CD1c-positive myeloid dendritic cell (primary cell): ENCODE results near the gene KIF17.
A peak's percentile ranks its signal among the peaks of the same experiment; 100 is the strongest.

Experiments used
- DNase-seq: peaks from one replicate; pipeline ENCODE4 v3.0.0-alpha.2; 2016; ENCODE audit errors: extremely low spot score

The KIF17 gene

GRCh38 chr1:20717452-20718342 lies at the start of gene KIF17:
TSS of gene KIF17 (minus strand) at chr1:20718007. CDS start at chr1:20717706, 301 bp downstream.
- DNase-seq, result peak; percentile 78

- DNase-seq, result no peak
Observed at GRCh38 chr1:20767271-20767670, 49.5 kb upstream of the KIF17 start.

DNA sequence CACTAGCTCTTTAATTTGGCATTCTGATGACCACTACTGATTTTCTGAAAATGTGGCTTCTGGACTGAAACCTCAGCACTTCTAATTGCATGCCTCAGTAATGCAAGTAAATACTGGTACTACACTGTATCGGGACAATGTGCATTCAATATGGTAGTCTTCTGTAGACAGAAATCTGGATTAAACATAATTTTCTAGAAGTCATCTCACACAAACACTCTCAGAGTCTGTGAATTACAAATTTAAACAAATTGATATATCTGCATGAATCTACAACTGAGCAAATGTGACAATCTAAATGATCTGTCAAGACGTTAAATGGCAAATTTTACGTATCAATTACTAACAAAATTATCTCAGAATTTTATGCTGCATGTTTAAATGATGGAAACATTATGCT lies 45.6 kb upstream of the KIF17 start:
- DNase-seq, result no peak

DNA sequence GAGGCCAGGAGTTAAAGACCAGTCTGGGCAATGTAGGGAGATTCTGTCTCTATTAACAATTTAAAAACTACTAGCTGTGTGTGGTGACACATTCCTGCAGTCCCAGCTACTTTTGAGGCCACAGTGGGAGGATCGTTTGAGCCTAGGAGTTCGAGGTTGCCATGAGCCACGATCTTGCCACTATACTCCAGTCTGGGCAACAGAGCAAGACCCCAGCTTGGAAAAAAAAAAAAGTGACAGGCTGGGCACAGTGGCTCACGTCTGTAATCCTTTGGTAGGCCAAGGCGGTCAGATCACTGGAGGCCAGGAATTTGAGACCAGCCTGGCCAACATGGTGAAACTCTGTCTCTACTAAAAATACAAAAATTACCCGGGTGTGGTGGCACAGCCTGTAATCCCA lies 42.5 kb upstream of the KIF17 start:
- DNase-seq, result no peak

- DNase-seq, result no peak
Observed at GRCh38 chr1:20753589-20753988, 35.8 kb upstream of the KIF17 start.

DNA sequence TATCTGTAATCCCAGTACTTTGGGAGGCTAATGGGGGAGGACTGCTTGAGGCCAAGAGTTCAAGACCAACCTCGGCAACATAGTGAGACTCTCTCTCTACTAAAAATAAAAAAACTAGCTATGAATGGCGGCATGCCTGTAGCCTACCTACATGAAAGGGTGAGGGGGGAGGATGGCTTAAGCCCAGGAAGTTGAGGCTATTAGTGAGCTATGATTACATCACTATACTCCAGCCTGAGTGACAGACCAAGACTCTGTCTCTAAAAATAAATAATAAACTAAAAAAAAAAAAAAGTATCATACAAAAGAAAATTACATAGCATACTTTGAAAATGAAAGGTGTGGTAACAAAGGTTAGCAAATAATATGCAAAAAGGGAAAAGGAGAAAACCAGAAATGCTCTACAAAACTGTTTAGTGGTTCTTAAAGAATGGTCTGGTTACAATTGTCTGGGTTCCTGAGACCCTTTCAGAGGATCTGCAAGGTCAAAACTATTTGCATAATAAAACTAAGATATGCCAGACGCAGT lies 33.7 kb upstream of the KIF17 start:
- no peak for DNase-seq

DNA sequence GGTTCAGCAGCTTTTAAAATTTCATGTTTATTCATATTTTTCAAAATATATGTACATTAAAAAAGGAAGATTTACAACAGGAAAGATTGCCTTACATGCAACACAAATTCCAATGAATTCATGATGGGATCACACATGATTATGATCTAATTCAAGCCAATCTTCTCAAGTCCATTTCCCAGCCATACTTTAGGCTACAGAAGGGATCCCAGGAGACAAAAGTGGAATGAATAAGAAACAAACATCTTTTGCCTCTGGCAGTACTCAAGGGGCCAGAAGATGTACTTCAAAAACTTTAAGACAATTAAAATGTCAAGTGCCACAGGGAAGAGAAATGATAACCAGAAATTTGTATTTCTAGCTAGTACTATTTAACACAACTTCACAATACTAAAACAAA lies 24.9 kb upstream of the KIF17 start:
- no peak for DNase-seq

- no peak for DNase-seq
Observed at GRCh38 chr1:20740781-20741180, 23.0 kb upstream of the KIF17 start.

DNA sequence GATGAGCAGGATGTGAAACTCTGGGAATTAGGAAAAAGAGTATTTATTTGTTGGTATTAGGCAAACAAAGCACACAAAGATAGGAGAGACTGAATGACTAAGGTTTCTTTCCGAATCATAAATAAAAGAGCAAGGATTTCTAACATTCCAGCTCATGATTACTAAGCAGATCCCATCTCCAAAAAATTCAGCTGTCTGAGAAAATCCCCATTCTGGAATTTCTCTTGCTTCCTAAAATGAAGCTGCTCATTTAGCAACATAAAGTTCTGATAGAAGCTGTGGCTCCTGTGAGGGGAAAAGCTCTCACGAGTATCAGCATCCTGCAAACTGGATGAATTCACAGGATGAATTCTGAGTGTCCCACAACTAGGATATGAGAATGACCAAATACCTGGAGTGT lies 21.4 kb upstream of the KIF17 start:
- no peak for DNase-seq

- no peak for DNase-seq
Observed at GRCh38 chr1:20735581-20736111, 17.8 kb upstream of the KIF17 start.

DNA sequence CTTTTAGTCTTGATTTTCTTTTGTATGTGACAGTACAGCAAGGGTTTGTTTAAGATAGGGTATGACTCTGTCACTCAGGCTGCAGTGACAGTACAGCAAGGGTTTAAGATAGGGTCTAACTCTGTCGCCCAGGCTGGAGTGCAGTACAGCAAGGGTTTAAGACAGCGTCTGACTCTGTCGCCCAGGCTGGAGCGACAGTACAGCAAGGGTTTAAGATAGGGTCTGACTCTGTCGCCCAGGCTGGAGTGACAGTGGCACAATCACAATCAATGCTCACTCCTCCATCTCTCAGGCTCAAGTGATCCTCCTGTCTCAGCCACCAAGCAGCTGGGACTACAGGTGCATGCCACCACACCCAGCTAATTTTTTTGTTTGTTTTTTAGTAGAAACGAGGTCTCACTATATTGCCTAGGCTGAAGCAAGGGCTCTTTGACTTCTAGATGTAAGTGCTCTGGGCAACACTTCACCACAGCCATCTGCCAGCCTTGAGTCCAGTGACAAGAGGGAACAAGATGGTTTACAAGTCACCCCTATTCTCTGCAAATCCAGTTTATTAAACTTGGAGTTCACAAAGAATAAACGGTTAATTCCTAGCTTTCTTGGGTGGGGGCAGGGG lies 15.7 kb upstream of the KIF17 start:
- DNase-seq, result no peak

DNA sequence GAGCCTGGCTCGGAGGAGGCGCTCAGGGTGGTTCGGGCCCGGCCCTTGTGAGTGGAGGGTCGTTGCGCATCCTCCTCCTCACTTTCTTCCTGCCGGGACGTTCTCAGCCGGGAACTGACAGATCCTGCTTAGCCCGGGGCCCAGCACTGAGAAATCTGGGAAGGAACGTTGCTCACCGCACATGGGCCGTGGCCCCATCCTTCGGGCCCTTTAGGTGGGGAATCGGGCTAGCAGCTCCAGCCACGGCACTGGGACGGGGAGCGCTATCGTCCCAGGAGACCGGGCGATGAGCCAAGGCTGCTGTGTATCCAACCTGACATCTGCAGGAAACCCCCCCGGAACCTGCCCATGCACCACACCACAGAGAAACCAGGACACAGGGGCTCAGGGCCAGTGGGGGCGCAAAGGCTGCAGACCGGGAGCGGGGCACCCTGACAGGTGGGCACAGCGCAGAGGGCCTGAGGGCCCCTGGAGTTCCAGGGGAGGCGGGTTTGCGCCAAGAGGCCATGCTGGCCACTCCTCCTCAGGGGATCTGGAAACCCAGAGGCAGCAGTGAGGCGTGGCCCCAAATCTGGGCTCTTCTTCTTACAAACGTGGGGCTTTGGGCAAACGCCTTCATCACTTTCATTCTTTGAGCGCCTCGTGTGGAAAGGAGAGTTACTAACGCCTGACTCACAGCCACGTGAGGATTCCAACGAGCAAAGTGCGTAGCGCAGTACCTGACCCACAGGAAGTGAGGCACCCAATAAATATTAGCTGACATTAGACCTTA lies 15.0 kb upstream of the KIF17 start, which contains the start of gene SH2D5:
SH2D5 (minus strand) TSS at position 116 of the 772 bp plus-strand sequence. CDS start 4,659 bp downstream, outside the sequence.
- peak; percentile 89 for DNase-seq

DNA sequence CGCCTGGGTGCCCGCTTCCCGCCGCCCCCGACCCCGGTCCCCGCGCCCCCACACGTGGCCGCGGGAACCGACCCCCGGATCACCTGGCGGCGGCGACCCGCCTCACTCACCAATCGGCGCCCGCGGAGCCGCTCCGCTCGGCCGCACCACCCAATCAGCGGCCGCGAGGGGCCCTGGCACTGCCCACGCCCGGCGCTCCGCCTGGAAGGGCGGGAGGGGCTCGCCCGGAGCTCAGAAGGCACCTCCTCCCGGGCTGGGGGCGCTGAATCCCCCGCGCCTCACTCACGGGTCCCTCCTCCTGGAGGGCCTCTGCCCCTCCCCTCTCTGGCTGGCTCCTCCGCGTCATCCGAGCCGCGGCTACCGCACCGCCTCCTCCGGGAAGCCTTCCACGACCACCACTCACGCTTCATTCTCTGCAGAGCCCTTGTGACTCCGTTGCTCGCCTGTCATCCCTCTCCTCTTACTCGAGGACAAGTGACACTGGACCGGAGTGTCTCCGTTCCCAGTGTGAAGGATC lies 14.3 kb upstream of the KIF17 start:
- DNase-seq, result peak; percentile 46

DNA sequence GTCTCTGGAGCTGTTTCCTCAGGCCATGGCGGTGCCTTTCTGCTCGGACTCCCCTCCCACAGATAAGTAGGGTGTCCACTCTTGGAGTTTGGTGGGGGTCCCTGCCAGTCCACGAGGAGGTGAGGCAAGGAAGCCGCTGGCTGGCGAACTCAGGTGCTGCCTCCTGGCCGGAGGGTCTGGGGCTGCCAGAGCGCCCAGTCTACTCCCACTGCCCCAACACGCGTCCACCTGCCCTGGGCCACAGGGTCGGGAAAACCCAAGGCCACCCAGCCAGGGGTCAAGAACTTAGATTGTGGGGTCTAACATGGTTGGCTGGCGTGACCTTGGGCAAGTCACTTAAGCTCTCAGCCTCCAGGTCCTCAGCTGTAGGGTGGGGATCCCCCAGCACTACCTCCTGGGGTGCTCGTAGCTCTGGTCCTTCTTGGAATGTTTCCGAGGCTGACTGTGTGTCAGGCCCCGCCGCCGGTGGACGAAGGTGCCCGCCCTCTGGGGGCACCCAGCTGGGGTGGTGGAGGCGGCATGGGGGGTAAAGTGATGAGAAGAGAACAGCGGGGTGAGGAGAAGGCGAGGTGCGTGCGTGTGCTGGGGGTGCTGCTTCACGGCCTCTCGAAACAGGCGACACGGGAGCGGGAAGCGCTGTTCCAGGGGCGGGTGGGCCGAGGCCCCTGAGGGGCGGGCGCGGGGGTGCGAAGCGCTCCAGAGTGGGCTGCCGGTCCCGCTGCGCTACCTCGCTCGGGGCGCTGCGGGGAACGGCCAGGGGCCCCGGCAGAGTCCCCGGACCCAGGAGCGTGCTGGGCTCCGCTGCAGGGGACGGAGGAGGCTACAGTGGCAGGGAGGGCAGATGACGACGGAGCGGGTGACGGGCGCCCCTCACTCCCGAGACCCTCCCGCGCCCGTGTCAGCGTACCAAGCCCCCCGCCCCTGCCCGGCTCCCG lies 13.5 kb upstream of the KIF17 start:
- no peak for DNase-seq

DNA sequence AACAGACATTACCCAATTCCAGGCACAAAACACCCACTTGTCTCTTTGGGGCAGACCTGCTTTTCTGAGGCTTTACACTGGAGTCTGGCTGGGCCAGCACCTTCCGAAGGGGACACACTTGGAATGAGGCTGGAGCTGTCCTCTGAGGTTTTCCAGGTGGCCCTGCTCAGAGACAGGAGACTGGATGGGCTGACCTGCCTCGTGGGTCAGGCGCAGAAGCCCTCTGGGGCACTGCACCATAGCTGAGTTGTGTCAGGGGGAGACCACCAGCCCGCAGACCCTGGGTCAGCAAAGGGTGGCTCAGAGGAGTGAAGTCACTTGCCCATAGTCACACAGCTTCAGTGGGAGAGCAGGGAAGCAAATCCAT lies 12.9 kb upstream of the KIF17 start:
- no peak for DNase-seq

DNA sequence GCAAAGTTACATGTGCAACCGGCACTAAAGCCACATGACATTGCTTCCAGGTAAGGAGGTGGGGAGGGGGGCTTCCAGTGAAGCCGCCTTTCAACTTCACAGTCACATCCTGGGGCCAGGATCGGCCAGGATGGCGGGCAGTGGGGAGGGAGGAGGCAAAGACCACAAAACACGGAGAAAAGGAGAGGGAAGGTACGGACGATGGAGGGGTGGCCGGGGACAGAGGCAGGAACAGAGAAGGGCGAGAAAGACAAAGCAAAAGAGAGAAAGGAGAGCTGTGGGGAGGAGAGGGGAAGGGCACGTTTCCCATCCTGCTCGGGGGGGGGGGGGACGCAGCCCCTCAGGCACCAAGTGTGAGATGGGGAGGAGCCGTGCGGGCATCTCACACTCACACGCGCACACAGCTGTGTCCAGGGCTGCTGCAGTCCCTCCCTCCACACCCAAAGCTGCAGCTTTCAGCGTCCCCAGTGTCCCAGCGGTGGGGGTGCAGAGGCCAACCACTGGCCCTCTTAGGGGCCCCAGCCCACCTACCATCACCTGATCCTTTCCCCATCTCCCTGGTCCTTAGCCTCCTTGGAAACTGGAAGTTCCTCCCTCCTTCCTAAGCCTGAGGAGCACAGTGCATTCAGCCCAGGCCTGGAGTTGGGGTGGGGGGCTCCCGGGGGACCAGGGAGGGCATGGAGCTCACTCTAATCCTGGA lies 12.3 kb upstream of the KIF17 start:
- DNase-seq, result no peak

DNA sequence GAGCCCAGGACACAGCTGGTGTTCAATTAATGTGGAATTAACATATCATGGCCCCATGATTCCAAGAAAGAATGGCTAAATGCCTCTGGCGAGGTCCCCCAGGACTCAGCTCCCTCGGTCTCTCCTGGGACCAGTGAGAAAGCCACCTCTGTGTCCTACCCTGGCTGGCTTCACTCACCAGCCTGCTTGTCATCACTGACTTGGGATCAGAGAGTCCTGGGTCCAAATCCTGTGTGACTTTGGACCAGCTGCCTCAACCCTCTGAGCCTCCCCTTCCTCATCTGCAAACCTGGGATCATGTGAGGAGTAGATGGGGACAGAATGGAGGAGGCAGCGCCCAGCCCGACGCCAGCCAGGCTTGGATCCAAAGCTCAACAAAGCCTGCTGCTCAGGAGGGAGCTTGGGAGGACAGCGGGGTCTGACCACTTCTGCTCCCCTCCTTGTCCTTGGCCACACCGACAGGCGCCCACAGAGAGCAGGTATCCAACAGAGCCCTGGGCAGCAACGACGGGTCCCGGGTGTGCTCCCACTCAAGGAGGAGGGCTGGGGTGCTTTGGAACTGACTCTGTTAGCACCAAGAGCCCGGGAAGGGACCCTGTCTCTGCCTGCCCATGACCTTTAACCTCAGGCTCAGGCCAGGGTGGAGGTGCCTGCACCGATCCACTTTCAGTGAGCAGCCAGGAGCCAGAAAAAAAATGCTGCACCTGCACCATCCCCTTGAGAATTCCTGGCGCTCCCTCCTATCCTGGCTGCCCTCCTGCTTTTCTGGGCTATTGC lies 11.5 kb upstream of the KIF17 start:
- no peak for DNase-seq

DNA sequence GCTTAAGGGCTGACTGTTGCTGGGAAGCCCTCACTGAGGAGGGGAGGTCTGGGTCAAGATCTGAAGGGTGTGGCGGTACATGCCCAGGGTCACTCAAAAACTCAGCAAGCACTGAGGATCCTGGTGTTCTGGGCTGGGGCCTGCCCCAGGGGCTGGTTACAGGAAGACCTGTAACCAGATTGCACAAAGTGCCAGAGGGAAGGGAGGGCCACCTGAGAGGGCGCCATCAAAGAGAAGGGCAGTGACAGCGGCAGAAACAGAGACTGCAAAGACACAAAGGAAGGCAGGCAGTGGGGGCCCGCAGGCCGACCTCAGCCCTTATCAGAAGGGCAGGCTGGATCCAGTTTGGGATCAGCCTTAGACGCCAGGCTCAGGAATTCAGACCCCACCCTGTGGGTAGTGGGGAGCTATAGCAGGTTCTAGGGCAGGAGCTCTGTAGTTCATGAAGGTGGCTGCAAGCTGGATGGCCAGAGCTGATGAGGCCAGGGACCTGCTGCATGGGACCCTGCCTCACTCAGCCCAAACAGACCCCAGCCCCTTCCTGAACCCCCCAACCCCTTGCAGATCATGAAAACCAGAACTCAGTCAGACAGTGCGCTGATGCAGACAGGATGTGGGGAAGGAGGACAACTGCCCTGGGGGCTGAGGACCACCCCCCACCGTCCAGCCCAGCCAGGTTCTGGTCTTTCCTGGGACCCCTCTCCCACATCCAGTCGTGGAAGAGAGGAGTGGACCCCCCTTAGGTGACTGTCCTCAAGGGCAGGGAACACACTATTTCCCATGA lies 10.8 kb upstream of the KIF17 start:
- DNase-seq, result no peak
